ENCODE results near the gene ZMYND8. TPM values are rescaled to one million over a fixed set of nuclear protein-coding genes. Genes with fewer than 3 reads are reported as not detected.

The ZMYND8 gene
- total RNA-seq, 1 experiment from 2014 or later = 11.6 TPM

DNA sequence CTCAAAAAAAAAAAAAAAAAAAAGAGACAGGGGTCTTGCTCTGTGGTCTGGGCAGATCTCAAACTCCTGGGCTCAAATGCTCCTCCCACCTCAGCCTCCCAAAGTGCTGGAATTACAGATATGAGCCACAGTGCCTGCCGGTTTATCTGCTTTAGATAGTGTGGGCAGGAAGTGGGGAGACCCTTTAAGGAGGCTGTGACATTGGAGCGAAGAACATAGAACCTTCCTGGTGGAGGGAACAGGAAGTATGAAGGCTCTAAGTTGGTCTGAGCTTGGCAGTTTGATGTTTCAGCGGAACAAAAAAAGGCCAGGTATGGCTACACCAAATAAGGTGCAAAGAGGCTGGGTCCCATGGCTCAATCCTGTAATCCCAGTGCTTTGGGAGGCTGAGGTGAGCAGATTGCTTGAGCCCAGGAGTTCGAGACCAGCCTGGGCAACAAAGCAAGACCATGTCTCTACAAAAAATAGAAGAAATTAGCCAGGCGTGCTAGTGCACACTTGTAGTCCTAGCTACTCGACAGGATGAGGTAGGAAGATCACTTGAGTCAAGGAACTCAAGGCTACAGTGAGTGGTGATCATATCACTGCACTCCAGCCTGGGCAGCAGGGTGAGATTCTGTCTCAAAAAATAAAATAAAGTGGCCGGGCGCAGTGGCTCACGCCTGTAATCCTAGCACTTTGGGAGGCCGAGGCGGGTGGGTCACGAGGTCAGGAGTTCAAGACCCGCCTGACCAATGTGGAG is 8.7 kb upstream of the ZMYND8 start:
- POLR2A ChIA-PET (ENCODE audit: unreplicated experiment) = no interaction called here
- no peak overlapping the region for H3K4me2 ChIP-seq (ENCODE audit: low read length)
- H3K4me1 ChIP-seq (ENCODE audit: insufficient read depth, low read length) = peaks cover 15% of the 10 kb centered on the region
- H3F3A ChIP-seq (ENCODE audit: low read length, unreplicated experiment) = peaks cover 6% of the 10 kb centered on the region
- H3K27me3 ChIP-seq (ENCODE audit: low read length) = no peaks in the 10 kb centered on the region
- H3K9me3 ChIP-seq (ENCODE audit: low read length) = no peaks in the 10 kb centered on the region
- no TSS peak for BruUV-seq (replicated peaks)
- no peak overlapping the region for H3K4me3 ChIP-seq (ENCODE audit: low read length)
- H4K20me1 ChIP-seq (ENCODE audit: low read length) = no peaks in the 10 kb centered on the region
- no peak overlapping the region for H2AFZ ChIP-seq (ENCODE audit: low read length)
- no peak overlapping the region for H3K9ac ChIP-seq (ENCODE audit: low read length)
- no peak for TF ChIP-seq CTCF (conservative IDR thresholded peaks at IDR 0.05; ENCODE audit: low read depth, low read length)
- TF ChIP-seq EZH2 (IDR thresholded peaks at IDR 0.05; ENCODE audit: low read length, unreplicated experiment) = no peak
- no peak for TF ChIP-seq EZH2phosphoT487 (IDR thresholded peaks at IDR 0.05; ENCODE audit: borderline replicate concordance, low read length)
- H3K9me2 ChIP-seq (replicated peaks; ENCODE audit: low read length) = no peaks in the 10 kb centered on the region
- no peaks in the 10 kb centered on the region for H3K79me2 ChIP-seq (ENCODE audit: low read length)
- no peaks in the 10 kb centered on the region for H3K36me3 ChIP-seq (ENCODE audit: low read depth, low read length)
- CTCF ChIA-PET = no interaction called here
- no peak overlapping the region for H3K27ac ChIP-seq (ENCODE audit: low read length)
- ATAC-seq (no peak), DNase-seq (no peak)
- intact Hi-C loops (cut with micrococcal nuclease) = no loop called here

- H2AFZ ChIP-seq (ENCODE audit: low read length) = no peak overlapping the region
- CTCF ChIA-PET = no interaction called here
These were observed 6.1 kb upstream of the ZMYND8 start for GRCh38 chr20:47362361-47363219.

More at GRCh38 chr20:47362361-47363219, 6.1 kb upstream of the ZMYND8 start:
- Histone ChIP-seq H3K4me2 (ENCODE audit: low read length) (no peak overlapping the region), H3F3A (ENCODE audit: low read length, unreplicated experiment) (peaks cover 26% of the 10 kb centered on the region), H3K36me3 (ENCODE audit: low read depth, low read length) (no peaks in the 10 kb centered on the region), H3K9me2 (replicated peaks; ENCODE audit: low read length) (no peaks in the 10 kb centered on the region), H3K27ac (ENCODE audit: low read length) (no peak overlapping the region), H3K4me3 (ENCODE audit: low read length) (no peak overlapping the region), H4K20me1 (ENCODE audit: low read length) (no peaks in the 10 kb centered on the region), H3K79me2 (ENCODE audit: low read length) (no peaks in the 10 kb centered on the region), H3K4me1 (ENCODE audit: insufficient read depth, low read length) (peaks cover 40% of the 10 kb centered on the region), H3K27me3 (ENCODE audit: low read length) (no peaks in the 10 kb centered on the region), H3K9ac (ENCODE audit: low read length) (no peak overlapping the region), H3K9me3 (ENCODE audit: low read length) (no peaks in the 10 kb centered on the region)
- no peak for TF ChIP-seq EZH2phosphoT487 (IDR thresholded peaks at IDR 0.05; ENCODE audit: borderline replicate concordance, low read length)
- no peak for TF ChIP-seq EZH2 (IDR thresholded peaks at IDR 0.05; ENCODE audit: low read length, unreplicated experiment)
- no peak for TF ChIP-seq CTCF (conservative IDR thresholded peaks at IDR 0.05; ENCODE audit: low read depth, low read length)
- no TSS peak for BruUV-seq (replicated peaks)
- no peak for ATAC-seq
- POLR2A ChIA-PET (ENCODE audit: unreplicated experiment) = interaction anchor here (0.5 kb wide), 1 partner anchor 91 kb away, joined by 3 read pairs; no protein-coding TSS in a partner anchor
- DNase-seq = no peak
- intact Hi-C loops (cut with micrococcal nuclease) = no loop called here
